ENCODE results near the gene TSPAN14. TPM values are rescaled to one million over a fixed set of nuclear protein-coding genes. Genes with fewer than 3 reads are reported as not detected.
A peak's percentile ranks its signal among the peaks of the same experiment; 100 is the strongest.

The TSPAN14 gene
- total and polyA plus RNA-seq, 4 donors: 19.8 to 82.5 (median 55.6) TPM

DNA sequence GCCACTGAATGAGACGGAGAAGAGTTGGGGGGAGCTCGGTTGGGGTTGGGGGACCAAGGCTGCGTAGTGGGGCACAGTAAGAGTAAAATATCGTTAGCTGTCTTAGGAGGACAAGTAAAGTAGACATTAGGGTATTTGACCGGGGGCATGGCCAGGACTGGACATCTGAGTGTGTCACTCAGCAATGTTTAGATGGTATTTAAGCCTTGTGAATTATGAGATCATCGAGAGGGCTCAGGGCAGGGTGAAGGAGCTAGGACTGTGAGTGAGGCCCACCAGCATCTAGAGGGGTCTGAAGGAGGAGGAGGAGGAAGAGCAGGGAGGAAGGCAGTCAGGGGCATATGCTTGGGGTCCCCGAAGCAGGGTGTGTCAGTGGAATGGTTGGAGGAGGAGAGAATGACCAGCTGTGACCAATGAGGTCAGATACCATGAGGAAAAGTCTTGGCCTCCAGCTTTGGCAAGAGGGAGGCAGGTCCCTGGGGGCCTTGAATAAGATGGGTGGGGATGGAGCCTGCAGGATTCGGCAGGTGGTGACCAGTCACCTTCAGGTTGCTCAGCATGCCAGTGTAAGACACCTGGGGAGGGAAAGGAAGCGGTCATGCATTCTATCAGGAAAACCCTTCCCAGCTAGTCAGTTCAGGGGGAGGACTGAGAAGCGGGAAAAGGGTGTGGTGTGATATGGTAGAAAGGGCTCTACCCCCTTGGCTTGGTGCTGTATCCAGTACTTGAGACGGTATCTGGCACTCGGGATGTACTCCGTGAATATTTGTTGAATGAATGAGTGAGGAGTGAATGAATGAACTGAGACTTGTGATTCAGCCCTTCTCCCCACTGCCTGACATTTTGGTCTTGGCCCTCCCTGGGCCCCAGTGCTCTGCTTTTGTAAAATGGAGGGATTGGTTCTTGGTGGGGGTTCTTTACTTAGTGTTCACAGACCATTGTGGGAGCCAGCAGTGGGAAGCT, 48.8 kb downstream of the TSPAN14 start:
- peaks cover 74% of the 10 kb centered on the region for H3K4me1 ChIP-seq (ENCODE audit: control insufficient read depth, insufficient read depth, low read length)
- no peak overlapping the region for H3K27ac ChIP-seq (ENCODE audit: low read depth, low read length)

DNA sequence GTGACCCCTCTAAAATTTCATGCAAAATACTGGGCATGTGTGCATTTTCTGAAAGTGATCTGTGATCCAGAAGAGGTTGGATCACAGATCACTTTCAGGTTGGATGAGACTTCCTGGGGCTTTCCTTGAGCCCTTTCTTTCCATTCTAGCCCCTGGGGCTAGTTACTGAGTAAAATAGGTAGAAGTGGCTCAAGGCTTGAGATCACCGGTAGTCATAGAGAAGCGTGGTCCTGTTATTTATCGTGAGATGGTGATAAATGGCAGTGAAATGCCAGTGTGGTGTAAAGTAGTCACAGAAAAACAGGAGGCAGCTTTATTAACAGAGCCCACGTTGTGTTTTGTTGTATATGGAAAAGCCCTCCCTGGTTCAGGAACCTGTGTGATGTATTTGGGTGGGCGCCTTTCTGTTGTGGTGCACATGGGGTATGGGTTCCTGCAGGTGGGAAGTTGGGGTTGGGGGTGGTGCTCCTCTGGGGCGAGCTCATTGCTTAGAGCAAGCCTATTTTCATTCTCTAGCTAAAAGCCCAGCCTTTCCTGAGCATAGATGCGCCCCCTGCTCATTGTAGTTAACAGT, 49.6 kb downstream of the TSPAN14 start:
- H3K4me3 ChIP-seq (ENCODE audit: low read depth, low read length): no peak overlapping the region
- no peak overlapping the region for H3K27ac ChIP-seq (ENCODE audit: low read depth, low read length)
- 60% methylated on average over 6 of the region's 7 CpGs for WGBS (ENCODE audit: insufficient coverage)
- H3K36me3 ChIP-seq (ENCODE audit: control insufficient read depth, insufficient read depth, low read length): peaks cover 29% of the 10 kb centered on the region
- H3K27me3 ChIP-seq (ENCODE audit: control insufficient read depth, insufficient read depth, low read length): no peaks in the 10 kb centered on the region
- H3K9me3 ChIP-seq (ENCODE audit: control insufficient read depth, insufficient read depth, low read length): no peaks in the 10 kb centered on the region
- peaks cover 69% of the 10 kb centered on the region for H3K4me1 ChIP-seq (ENCODE audit: control insufficient read depth, insufficient read depth, low read length)
- DNase-seq (ENCODE audit: low read depth in 4 of 6, low spot score in 6 of 6): no peak

More for the DNA sequence above, 48.8 kb downstream of the TSPAN14 start:
- H3K27me3 ChIP-seq (ENCODE audit: control insufficient read depth, insufficient read depth, low read length): no peaks in the 10 kb centered on the region
- H3K4me3 ChIP-seq (ENCODE audit: low read depth, low read length): no peak overlapping the region
- H3K36me3 ChIP-seq (ENCODE audit: control insufficient read depth, insufficient read depth, low read length): peaks cover 24% of the 10 kb centered on the region
- no peaks in the 10 kb centered on the region for H3K9me3 ChIP-seq (ENCODE audit: control insufficient read depth, insufficient read depth, low read length)
- DNase-seq (ENCODE audit: low read depth in 4 of 6, low spot score in 6 of 6): no peak
- 92% methylated on average over 11 of the region's 13 CpGs for WGBS (ENCODE audit: insufficient coverage)

DNA sequence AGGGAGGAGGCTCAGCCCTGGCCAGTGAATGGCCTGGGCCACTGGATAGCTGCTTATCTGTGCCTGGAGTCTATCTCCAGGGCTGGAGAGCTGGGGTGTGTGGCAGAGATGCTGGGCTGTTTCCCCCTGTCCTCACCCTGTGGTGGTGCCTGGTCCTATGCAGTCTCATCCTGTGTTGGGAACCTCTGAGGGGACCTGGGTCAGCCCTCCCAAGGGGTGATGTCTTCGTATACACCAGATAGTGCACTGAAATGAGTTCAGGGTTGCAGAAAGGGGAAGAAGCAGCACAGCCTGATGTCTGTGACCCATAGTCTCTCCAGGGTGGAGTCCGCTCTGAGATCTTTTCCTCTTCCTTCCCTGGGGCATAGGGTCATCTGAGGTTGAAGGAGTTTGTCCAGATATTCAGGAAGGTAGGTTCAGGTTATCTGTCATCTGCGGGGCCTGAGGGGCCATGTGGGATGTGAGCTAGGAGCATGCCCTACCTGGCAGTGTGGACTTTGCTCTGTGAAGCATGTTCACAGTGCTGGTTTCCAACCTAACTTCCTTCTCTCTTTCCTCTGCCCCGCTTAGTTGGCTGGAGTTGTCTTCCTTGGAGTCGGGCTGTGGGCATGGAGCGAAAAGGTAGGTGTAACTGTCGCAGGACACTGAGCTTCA, 50.2 kb downstream of the TSPAN14 start:
- Histone ChIP-seq H3K4me3 (ENCODE audit: low read depth, low read length) (no peak overlapping the region), H3K4me1 (ENCODE audit: control insufficient read depth, insufficient read depth, low read length) (peaks cover 66% of the 10 kb centered on the region), H3K27ac (ENCODE audit: low read depth, low read length) (peak overlapping the region; percentile 19), H3K36me3 (ENCODE audit: control insufficient read depth, insufficient read depth, low read length) (peaks cover 35% of the 10 kb centered on the region), H3K27me3 (ENCODE audit: control insufficient read depth, insufficient read depth, low read length) (no peaks in the 10 kb centered on the region), H3K9me3 (ENCODE audit: control insufficient read depth, insufficient read depth, low read length) (no peaks in the 10 kb centered on the region)
- 89% methylated on average over 3 of the region's 7 CpGs for WGBS (ENCODE audit: insufficient coverage)
- DNase-seq (ENCODE audit: low read depth in 4 of 6, low spot score in 6 of 6): no peak

DNA sequence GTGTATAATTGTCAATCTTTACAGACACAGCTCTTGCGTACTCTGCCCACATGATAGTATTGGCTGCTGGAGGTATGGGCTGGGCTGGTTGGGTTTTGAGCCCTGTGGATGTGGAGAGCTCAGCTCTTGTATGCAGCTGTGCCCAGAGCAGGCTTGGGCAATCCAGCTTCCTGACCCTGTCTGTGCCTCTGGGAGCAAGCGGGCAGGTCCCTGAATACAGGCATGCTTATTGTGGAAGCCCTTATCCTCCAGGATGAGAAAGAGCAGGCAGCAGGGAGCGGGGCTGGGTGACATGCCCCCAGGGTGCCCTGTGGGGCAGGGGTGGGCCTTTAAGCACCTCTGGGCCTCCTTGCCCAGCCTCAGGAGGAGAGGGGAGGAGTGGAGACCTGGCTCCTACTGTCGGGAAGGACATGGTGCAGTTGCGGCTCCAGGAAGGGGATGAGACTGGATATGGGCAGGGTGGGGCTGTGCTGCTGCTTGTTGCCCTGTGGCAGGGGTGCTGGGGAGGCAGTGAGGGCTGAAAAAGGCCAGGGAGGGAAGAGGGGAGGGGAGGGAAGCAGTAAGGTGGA, 50.9 kb downstream of the TSPAN14 start:
- peaks cover 64% of the 10 kb centered on the region for H3K4me1 ChIP-seq (ENCODE audit: control insufficient read depth, insufficient read depth, low read length)

DNA sequence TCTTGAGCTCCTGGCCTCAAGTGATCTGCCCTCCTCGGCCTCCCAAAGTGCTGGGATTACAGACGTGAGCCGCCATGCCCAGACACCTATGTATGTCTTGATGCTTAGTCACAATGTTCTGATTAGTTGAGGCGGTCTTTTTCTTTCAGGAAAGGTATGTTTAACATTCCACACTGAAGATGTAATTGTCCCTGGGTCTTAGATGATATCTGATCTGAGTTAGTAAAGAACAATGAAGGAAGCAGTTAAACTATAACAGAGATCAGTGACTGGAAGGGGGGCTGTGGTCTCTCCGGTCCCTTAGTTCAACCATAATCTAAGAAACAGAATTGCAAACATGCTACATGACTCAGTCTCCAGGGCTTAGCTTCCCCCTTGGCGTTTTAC, 52.1 kb downstream of the TSPAN14 start:
- Histone ChIP-seq H3K9me3 (ENCODE audit: control insufficient read depth, insufficient read depth, low read length) (no peaks in the 10 kb centered on the region), H3K36me3 (ENCODE audit: control insufficient read depth, insufficient read depth, low read length) (peaks cover 36% of the 10 kb centered on the region), H3K4me3 (ENCODE audit: low read depth, low read length) (no peak overlapping the region), H3K4me1 (ENCODE audit: control insufficient read depth, insufficient read depth, low read length) (peaks cover 57% of the 10 kb centered on the region), H3K27ac (ENCODE audit: low read depth, low read length) (peak overlapping the region; percentile 44), H3K27me3 (ENCODE audit: control insufficient read depth, insufficient read depth, low read length) (no peaks in the 10 kb centered on the region)
- DNase-seq (ENCODE audit: low read depth in 4 of 6, low spot score in 6 of 6): no peak
- WGBS (ENCODE audit: insufficient coverage): 89% methylated on average over 3 of the region's 6 CpGs

More for the DNA sequence above, 50.9 kb downstream of the TSPAN14 start:
- peaks cover 37% of the 10 kb centered on the region for H3K36me3 ChIP-seq (ENCODE audit: control insufficient read depth, insufficient read depth, low read length)
- peak overlapping the region; percentile 19 for H3K27ac ChIP-seq (ENCODE audit: low read depth, low read length)
- no peak overlapping the region for H3K4me3 ChIP-seq (ENCODE audit: low read depth, low read length)
- H3K27me3 ChIP-seq (ENCODE audit: control insufficient read depth, insufficient read depth, low read length): no peaks in the 10 kb centered on the region
- no peak for DNase-seq (ENCODE audit: low read depth in 4 of 6, low spot score in 6 of 6)
- no peaks in the 10 kb centered on the region for H3K9me3 ChIP-seq (ENCODE audit: control insufficient read depth, insufficient read depth, low read length)
- WGBS (ENCODE audit: insufficient coverage): 83% methylated on average over 4 of the region's 5 CpGs

DNA sequence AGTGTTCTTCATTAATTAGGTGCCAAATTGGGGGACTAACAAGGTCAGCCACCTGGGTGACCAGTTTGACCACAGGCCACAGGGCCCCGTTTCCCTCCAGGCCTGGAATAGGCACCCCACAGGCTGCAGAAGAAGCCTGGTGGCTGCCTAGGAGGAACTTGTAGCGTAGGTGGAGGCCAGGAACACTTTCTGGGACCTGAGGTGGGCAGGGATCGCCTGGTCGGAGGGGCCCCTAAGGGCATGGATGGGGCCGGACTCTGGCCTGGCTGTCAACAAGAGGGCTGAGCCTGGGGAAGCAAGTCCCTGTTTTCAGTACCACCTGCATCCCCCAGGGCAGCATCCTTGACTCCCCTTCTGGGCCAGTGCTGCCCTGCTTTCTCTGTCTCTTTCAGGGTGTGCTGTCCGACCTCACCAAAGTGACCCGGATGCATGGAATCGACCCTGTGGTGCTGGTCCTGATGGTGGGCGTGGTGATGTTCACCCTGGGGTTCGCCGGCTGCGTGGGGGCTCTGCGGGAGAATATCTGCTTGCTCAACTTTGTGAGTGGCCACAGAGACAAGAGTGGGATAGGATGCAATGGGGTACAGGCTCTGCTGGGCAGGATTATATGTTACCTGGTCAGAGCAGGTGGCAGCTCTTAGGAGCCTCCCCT, 52.9 kb downstream of the TSPAN14 start:
- no peak for DNase-seq (ENCODE audit: low read depth in 4 of 6, low spot score in 6 of 6)
- Histone ChIP-seq H3K36me3 (ENCODE audit: control insufficient read depth, insufficient read depth, low read length) (peaks cover 43% of the 10 kb centered on the region), H3K27me3 (ENCODE audit: control insufficient read depth, insufficient read depth, low read length) (no peaks in the 10 kb centered on the region), H3K27ac (ENCODE audit: low read depth, low read length) (peak overlapping the region; percentile 44), H3K9me3 (ENCODE audit: control insufficient read depth, insufficient read depth, low read length) (no peaks in the 10 kb centered on the region), H3K4me3 (ENCODE audit: low read depth, low read length) (no peak overlapping the region), H3K4me1 (ENCODE audit: control insufficient read depth, insufficient read depth, low read length) (peaks cover 54% of the 10 kb centered on the region)
- 96% methylated on average over 13 of the region's 13 CpGs for whole genome bisulfite sequencing (ENCODE audit: insufficient coverage)

DNA sequence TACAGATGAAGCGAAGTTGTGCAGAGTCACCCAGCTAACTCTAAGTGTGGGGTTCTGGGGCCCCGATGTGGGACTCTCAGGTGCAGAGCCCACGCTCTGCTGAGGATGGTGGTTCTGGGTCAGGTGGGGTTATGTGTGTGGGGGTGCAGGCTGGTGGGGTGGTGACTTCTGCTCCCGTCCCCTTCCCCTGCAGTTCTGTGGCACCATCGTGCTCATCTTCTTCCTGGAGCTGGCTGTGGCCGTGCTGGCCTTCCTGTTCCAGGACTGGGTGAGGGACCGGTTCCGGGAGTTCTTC, 54.9 kb downstream of the TSPAN14 start:
- Histone ChIP-seq H3K36me3 (ENCODE audit: control insufficient read depth, insufficient read depth, low read length) (peaks cover 54% of the 10 kb centered on the region), H3K4me1 (ENCODE audit: control insufficient read depth, insufficient read depth, low read length) (peaks cover 42% of the 10 kb centered on the region), H3K4me3 (ENCODE audit: low read depth, low read length) (no peak overlapping the region), H3K27me3 (ENCODE audit: control insufficient read depth, insufficient read depth, low read length) (no peaks in the 10 kb centered on the region), H3K9me3 (ENCODE audit: control insufficient read depth, insufficient read depth, low read length) (no peaks in the 10 kb centered on the region), H3K27ac (ENCODE audit: low read depth, low read length) (peak overlapping the region; percentile 47)
- no peak for DNase-seq (ENCODE audit: low read depth in 4 of 6, low spot score in 6 of 6)
- WGBS (ENCODE audit: insufficient coverage): 90% methylated on average over 6 of the region's 8 CpGs

DNA sequence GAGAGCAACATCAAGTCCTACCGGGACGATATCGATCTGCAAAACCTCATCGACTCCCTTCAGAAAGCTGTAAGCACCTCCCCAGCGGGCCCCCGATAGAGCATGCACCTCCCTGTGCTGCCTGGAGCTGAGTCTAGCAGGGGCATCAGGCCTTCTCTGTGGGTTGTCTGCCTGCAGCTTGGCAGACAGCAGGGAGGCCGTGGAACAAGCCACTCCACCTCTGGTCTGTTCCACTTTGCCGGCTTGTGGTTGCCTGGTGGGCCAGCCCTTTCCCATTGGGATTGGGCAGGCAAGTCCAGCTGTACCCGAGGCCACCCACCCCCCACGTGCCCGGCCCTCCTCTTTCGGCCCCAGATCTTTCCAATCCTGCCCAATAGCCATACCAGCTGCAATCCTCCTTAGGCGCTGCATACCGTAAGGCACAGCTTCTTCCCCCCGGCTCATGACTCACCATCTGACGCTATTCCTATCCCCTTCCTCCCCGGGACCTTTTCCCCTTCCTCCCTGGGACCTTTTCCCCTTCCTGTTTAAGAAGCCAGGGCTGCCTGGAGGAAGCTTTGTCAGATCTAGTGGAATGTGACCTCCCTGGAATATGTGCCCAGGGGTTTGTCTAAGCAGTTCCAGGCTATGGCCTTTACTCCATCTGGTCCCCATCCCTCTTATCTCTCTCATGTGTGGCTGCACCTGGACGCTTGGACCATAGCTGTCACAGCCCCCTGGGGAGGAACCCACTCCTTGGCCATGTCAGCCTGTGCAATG, 55.5 kb downstream of the TSPAN14 start:
- Histone ChIP-seq H3K27ac (ENCODE audit: low read depth, low read length) (peak overlapping the region; percentile 47), H3K27me3 (ENCODE audit: control insufficient read depth, insufficient read depth, low read length) (no peaks in the 10 kb centered on the region), H3K4me1 (ENCODE audit: control insufficient read depth, insufficient read depth, low read length) (peaks cover 37% of the 10 kb centered on the region), H3K36me3 (ENCODE audit: control insufficient read depth, insufficient read depth, low read length) (peaks cover 59% of the 10 kb centered on the region), H3K9me3 (ENCODE audit: control insufficient read depth, insufficient read depth, low read length) (no peaks in the 10 kb centered on the region), H3K4me3 (ENCODE audit: low read depth, low read length) (no peak overlapping the region)
- 82% methylated on average over 17 of the region's 18 CpGs for WGBS (ENCODE audit: insufficient coverage)
- no peak for DNase-seq (ENCODE audit: low read depth in 4 of 6, low spot score in 6 of 6)
